GM18909 (cell line): ENCODE data around the gene CHERP.

Experiments used
- ATAC-seq: cut with Tn5 transposase; IDR thresholded peaks from one replicate; pipeline ENCODE4 v1.9.1; 2021; ENCODE audit warnings: mild to moderate bottlenecking; ENCODE audit not compliant: unreplicated experiment, poor library complexity

The CHERP gene, protein sequence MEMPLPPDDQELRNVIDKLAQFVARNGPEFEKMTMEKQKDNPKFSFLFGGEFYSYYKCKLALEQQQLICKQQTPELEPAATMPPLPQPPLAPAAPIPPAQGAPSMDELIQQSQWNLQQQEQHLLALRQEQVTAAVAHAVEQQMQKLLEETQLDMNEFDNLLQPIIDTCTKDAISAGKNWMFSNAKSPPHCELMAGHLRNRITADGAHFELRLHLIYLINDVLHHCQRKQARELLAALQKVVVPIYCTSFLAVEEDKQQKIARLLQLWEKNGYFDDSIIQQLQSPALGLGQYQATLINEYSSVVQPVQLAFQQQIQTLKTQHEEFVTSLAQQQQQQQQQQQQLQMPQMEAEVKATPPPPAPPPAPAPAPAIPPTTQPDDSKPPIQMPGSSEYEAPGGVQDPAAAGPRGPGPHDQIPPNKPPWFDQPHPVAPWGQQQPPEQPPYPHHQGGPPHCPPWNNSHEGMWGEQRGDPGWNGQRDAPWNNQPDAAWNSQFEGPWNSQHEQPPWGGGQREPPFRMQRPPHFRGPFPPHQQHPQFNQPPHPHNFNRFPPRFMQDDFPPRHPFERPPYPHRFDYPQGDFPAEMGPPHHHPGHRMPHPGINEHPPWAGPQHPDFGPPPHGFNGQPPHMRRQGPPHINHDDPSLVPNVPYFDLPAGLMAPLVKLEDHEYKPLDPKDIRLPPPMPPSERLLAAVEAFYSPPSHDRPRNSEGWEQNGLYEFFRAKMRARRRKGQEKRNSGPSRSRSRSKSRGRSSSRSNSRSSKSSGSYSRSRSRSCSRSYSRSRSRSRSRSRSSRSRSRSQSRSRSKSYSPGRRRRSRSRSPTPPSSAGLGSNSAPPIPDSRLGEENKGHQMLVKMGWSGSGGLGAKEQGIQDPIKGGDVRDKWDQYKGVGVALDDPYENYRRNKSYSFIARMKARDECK

DNA sequence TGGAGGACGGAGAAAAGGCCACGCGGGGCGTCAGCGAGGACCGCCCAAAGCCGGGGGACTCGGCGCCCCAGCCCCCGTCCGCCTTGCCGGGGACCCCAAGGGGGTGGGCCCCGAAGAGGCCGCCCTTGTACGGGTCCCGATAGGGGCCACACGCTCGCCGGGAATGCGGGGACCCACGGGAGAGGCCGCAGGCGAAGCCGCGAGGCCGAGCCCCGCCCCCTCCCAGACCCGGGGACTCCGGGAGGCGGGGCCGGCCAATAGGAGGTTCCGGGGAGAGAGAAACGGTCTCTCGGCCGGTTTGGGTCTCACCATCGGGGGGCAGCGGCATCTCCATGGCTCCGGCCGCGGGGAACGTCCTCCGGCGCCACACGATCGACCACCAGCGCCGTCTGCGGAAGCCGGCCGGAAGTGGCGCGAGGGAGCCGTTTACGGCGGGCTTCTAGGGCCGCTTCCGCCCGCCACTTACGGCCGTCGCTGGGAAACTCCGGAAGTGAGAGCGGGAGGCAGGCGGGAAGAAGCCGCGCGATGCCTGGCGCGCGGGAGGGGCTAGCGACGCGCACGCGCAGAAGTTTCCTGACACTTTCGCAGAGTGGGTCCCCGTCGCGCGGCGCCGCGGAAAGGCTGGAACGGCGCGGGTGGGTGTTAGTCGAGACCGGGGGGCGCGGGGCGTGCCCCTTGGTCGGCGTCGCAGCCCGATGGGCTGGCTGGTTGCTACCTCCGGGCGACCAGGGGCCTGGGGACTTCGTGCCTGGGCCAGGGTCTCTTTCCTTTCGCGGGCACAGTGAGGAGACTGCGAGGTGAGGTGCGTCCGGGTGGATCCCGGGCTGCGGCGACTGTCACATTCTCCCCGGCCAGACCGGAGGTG lies at the start of gene CHERP:
TSS of gene CHERP (minus strand) at position 393 of the 865 bp plus-strand sequence. CDS start at position 334, 59 bp downstream.
- peak; percentile 74 for ATAC-seq

DNA sequence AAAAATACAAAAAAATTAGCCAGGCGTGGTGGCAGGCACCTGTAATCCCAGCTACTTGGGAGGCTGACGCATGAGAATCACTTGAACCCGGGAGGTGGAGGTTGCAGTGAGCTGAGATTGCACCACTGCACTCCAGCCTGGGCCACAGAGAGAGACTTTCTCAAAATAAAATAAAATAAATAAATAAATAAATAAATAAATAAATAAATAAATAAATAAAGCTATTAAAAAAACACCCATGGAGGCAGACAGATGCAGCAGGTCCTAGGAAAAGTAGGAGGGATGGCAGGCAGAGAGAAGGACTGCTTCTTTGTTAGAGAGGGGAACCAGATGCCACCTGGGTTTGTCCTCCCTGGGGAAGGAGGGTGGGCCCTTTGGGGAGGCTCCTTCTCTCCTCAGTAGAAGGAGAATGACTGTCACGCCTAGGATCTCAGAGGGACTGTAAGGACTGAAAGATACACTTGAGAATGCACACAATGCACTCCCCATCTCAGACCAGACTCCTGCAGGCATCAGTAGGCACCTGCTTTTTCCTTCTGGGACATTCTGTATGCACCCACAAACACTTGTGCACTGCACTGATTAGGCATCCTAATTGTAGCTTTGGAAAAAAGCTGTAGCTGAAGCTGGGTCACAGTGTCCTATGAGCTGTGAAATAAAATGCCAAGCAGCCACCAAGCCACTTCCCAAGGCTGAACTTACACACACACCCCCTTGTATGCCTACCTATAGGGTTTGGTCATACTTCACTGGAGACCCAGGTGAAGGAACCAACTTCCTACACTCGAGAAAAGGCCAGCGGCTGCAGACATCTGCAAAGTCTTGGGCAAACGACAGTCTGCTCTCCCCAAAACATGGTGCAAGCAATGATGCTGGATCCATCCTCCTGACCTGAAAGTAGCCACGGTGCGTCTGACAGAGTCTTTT lies 48.9 kb upstream of the CHERP start:
- no peak for ATAC-seq

DNA sequence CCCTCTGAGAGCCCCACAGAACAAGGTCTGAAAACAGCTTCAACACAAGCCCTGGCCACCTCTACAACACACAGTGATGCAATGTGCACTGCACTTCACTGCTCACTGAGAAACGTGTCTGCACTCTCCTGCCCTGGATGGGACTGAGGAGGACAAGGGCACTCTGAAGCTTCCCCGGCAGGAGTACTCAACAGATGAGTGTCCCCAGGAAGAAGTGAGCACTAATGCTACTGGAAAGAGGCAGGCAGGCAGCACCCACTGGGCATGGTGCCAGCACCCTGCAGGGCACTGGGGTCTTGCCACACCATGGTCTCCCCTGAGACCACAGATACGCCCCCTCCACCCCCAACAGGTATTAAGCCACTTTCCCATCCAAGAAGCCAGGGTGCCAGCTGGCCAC lies 47.7 kb upstream of the CHERP start:
- ATAC-seq = no peak

DNA sequence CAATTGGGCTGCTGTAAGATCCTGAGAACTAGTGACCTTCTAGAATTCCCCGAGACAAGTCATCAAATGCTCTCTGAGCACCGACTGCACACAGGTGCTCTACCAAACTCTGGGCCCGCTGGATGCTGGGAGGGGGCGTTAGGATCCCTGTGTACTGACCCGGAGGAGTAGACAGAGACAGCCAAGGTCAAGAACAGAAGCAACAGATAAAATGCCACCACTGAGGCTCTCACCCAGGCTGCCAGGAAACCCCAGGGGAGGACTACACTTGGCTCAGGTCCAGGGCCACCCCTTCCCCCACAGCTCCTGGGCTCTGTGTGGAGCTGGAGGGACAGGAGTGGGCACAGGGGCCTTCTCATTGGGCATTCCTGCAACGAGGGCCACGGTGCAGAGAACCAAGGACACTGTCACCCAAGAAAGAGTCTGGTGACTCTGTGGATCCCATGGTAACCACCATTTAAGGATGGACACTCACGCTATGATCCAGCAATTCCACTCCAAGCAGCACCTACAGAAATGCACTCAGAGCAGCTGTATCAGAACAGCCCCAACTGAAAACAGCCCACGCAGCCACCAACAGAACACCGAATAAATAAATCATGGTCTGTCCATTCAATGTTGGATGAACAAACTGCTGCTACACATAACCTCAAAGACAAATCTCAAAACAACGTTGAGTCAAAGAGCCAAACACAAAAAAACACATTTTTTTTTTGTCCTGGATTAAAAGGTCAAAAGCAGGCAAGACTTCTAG lies 46.8 kb upstream of the CHERP start:
- ATAC-seq = no peak

DNA sequence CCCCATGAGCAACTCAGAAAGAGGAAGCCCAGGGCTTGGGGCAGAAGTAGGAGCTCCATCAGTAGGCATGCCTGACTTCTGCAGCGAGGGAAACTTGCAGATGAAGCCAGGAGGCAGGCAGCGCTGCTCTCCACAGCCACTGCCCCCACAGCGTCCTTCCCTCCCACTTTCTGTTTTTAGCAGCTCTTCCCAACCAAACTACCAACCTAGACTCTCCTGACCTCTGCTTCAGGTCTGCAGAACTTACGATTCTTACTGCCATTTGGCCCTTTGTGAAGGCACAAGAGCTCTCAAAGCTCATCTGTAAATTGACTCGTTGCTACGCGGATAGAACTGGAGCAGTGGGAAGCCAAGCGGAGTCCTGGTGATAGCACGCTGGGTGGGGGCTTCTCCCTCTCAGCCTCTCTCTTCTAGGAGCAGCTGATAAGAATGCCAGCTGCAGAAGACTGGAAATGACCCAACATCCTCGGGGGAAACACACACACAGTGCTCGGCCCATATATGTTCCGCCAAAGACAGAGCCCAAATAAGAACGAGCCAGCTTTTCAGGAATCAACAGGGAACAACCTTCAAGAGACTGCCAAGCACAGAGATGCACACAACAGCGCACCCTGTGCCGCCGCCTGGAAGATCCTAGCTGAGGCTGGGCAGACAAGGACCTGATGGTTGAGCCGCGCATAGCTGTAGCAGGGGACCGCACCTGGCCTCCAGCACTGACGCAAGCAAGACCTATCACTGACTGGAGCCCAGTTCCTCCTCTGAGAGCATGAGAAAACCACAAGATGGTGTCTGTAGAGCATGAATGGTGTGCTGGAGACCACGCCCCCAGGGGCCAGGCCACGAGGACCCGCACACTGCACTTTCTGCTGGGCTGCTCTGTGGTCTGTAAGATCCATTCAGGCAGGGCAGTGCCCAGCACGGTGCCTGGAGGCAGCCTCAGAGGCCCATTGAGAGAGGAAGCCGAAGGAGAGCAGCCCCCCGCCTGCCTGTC lies 45.9 kb upstream of the CHERP start:
- ATAC-seq = peak; percentile 41

DNA sequence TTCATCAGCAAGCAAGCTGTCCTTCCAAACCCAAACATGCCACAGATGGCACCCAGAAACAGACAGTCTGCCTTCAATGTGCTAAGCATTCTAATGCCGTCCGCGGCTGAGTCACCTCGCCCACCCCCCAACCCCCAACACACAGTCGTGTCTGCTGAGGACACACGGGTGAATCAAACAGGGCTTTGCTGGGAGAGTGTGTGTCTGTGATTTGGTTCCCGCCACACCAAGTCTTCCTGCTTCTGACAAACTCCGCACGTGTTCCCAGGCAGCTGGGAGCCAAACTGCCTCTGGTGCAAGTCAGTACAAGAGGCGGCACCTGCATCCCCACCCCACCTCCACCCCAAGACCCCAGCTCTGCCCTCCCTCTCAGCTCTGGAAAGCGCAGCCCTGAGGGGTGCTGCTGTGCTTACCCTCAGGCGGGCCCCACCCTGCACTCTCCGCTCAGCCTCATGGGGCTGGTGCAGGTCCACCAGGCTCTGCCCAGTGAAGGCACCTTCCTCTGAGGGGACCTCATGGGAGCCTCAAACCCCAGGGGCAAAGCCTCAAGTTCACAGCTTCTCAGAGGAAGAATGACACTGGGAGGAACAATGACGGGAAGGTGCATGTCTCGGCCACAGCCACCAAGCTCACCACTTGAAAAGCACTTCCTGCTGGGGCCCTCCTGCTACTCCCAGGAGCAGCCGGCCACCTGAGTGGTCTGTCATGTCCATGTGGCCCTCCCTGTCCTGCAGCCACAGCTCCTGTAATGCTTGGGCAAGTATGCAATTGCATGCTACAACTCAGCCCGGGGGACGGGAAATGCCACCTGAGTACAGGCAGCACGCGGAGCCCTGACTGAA lies 45.0 kb upstream of the CHERP start:
- no peak for ATAC-seq

DNA sequence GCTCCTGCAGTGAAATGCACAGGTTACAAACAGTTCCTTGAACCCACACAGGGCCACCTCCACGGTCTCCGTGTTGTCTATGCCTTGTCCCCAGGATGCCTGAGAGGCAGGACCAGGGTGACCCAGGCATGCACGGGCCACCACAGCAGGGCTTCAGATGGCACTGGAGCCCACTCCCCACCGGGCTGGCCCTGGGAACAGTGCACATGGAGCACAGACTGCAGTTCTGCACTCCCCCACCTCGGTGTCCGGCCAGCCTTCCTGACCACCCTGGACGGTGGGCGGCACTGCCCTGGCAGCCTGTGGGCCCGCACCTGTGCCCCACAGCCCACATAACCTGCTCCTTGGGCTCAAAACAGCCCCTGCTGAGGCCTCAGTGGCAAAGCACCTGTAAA lies 44.2 kb upstream of the CHERP start:
- ATAC-seq = no peak

DNA sequence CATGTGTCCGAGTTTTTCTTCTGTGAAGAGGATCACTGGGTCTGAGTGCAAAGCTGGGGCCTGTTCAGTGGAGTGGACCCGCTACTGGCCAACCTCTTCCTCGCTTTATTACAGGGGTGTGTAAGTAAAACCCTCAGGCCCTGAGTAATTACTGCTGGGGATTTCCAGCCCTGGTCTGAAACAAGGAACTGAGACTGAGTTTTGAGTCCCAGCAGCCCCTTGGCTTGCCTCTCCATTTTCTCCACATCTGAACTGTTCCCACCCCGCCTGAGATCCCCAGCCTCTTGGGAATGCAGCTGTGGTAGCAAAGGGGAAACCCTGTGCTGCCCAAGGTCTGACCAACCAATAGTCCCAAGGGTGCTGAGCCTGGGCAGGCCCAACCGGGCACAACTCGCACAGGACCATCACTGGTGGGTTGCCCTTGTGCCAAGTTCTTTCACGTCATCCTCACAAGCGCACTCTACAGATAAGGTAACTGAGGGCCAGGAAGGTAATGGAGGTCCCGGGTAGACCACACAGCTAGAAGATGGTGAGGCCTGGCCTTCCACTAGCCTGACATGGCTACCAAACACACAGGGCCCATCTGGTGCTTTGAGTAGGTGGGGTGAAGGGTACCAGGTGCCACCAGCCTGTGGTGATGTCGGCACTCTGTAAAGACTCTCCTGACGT lies 43.7 kb upstream of the CHERP start:
- ATAC-seq = peak; percentile 30

DNA sequence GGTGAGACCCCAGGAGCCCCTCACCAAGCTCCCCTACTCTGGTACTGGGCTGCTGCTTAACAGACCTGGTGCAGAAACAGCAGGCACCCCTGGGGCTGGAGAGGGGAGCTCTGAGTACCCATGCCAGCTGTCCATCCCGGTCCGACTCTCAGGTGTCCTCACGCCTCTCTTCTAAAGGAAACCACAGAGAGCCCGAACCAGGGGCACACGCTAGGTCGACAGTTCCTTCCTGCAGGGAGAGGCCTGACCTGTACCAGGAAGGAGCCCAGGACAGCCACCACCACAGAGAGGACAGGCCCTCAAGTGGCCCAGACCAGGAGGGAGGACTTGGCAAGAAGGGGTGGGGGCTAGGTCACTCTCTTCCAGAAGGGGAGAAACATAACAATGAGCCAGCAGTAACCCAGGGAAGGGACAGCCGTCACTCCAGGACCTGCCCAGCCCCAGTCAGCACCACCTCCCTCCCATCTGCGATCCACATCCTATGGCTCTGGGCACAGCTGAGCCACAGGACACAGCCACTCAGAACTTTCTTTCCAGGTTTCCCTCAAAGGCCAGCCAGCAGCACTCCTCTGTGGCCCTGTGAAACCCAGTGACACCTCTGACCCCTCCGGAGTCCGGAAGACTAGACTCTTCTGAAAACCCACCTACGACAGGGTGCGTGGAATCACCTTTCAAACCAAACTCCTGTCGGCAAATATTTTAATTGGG lies 43.0 kb upstream of the CHERP start:
- ATAC-seq = peak; percentile 0

DNA sequence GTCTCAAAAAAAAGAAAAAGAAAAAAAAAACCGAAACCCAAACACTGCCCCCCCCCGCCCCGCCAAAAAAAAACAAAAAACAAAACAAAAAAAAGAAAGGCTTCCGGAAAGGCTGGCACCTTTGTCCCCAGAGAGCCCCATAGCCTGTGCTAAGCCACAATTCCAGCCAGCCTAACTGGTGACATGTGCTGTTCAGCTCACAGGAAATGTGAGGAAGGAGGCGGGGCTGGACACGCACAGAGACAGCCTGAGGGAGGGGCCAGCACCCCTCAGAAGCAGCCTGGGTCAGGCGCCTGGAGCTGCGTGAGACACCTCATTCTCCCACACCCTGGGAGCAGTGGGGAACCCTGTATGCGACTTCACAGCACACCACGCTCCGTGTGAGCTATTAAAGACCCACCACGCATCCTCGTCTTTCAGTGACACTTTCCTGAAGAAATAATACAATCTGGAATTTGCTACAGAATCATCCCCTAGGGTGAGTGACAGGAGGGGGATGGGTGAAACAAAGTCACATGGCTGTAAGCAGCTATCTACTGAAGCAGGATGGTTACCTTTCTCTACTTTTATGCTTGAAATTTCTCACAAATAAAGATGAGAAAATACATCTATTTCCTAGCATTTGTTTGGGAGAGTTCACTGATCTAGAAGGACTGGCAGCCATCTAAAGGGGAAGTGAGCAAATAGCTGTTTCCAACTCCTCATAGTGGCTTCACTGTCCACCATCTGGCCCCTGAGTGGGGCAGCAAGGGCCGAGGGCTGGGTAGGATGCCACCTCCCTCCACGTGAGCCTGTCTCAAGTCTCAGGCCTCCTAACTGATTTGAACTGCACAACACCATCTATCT lies 42.2 kb upstream of the CHERP start:
- ATAC-seq = peak; percentile 50

DNA sequence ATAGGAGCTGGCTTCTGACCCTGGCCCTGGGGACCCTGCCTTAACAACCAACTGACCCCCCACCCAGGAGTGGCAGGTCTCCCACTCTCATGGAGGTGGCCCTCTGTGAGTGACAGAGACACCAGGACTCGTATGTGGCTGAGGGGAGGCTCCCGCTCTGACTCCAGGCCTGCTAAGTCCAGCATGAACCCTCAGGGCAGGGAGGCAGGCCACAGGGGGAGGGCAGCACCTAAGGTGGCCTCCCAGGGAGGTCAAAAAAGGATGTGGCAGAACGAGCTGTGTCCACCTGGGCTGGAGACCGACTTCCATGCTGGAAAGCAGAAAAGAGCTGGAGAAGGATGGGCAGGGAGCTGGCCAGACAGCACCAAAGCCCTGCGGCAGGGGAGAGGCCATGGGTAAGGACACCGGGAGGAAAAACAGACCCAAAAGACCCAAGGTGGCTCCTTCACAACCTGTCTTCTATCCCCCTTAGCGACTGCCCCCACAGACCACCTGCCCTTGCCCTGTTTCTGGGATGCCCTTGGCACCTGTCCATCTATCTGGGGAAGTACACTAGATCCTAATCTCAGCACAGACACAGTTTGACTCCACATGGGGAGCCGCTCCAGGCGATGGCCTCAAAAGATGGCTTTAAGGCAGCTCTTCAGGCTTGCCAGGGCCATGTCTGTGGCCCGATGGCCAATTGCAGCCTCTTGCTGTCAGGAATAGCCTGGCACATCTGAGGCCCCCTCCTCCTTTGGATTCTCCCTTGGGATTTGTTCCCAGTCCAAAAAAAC lies 40.4 kb upstream of the CHERP start:
- ATAC-seq = no peak

DNA sequence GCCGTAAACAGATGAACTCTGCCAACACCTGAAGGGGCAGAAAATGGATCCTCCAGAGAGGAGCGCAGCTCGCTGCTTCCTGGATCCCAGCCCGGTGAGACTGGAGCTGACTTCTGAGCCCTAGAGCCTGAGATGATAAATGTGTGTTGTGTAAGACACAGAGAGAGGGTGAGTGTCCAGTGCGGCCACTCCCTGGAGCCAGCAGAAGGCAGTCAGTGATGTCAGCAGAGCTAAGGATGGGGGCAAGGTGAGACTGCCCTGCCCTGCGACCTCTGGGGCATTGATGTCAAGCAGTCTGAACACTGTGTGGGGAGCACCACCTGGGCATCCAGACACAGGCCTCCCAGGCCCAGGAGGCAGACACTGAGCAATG lies 39.7 kb upstream of the CHERP start:
- no peak for ATAC-seq

DNA sequence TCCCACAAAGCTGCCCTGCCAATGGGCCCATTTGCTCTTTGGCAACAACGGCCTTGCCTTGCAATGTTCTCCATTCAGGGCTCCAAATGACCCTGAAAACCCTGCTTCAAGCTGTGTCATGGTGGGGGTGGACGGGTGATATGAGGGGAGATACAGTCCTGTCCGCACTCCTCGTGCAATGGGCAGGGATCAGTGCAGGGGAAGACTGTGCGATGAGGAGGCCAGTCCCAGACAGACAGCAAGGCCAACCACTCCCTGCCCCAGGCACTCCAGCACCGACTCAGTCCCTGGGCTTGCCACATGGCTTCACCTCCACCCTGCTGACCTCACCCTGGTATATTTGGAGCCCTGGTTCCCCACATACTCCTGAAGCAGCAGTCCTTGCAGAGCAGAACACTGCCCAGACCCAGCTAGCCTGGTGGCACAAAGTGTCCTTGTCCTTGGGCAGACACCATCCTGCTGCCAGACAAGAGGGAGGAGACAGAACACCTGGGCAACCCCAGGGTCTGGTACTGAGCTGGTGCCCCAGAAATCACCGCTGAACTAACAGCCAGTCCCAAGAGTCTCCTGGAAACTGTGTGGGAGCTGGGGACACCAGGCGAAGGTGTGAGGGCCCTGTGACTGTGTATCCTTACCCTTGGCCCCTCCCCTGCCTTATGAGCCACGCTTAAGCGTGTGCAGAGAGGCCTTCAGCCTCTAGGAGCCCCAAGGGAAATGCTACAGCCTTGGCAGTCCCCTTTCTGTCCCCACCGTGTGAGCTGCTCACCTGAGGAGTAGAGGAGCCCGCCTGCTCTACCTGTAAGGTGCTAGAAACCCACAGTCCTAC lies 39.1 kb upstream of the CHERP start:
- no peak for ATAC-seq
